GM18517 (cell line): Measurements from ENCODE around the gene STEAP2.
"Not testable (repeated sequence)": the region's sequence is repeated elsewhere in the genome, so short reads cannot be mapped to it uniquely, and the experiment has no call there.

Experiments
- ATAC-seq: cut with Tn5 transposase; IDR thresholded peaks from one replicate; pipeline ENCODE4 v1.9.1; 2021; ENCODE audit warnings: mild to moderate bottlenecking, moderate library complexity; ENCODE audit not compliant: unreplicated experiment

STEAP2 gene

DNA sequence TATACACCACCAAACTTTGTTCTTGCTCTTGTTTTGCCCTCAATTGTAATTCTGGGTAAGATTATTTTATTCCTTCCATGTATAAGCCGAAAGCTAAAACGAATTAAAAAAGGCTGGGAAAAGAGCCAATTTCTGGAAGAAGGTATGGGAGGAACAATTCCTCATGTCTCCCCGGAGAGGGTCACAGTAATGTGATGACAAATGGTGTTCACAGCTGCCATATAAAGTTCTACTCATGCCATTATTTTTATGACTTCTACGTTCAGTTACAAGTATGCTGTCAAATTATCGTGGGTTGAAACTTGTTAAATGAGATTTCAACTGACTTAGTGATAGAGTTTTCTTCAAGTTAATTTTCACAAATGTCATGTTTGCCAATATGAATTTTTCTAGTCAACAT, 20.9 kb downstream of the STEAP2 start:
- no peak for ATAC-seq

DNA sequence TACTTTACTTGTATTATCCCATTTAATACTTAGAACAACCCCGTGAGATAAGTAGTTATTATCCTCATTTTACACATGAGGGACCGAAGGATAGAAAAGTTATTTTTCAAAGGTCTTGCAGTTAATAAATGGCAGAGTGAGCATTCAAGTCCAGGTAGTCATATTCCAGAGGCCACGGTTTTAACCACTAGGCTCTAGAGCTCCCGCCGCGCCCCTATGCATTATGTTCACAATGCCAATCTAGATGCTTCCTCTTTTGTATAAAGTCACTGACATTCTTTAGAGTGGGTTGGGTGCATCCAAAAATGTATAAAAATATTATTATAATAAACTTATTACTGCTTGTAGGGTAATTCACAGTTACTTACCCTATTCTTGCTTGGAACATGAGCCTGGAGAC, 22.0 kb downstream of the STEAP2 start:
- ATAC-seq, result no peak

DNA sequence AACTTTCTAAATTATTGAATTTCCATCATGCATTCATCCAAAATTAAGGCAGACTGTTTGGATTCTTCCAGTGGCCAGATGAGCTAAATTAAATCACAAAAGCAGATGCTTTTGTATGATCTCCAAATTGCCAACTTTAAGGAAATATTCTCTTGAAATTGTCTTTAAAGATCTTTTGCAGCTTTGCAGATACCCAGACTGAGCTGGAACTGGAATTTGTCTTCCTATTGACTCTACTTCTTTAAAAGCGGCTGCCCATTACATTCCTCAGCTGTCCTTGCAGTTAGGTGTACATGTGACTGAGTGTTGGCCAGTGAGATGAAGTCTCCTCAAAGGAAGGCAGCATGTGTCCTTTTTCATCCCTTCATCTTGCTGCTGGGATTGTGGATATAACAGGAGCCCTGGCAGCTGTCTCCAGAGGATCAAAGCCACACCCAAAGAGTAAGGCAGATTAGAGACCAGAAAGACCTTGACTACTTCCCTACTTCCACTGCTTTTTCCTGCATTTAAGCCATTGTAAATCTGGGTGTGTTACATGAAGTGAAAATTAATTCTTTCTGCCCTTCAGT, 25.3 kb downstream of the STEAP2 start:
- no peak for ATAC-seq

DNA sequence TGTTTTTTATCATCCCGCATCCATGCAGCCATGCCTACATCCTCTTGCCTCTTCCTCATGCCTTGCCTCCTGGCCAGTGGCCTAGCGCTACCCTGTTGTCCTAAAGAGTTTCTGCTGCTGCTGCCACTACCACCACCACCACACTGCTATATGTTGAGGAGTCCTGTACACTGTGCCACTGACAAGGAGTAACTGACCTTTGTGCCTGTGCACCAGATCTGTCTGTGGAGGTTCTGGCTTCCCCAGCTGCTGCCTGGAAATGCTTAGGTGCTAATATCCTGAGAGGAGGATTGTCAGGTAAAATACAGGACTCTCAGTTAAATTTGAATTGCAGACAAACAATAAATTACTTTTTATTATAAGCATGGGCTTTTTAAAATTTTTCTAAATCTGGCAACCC, 26.5 kb downstream of the STEAP2 start:
- ATAC-seq, result no peak

DNA sequence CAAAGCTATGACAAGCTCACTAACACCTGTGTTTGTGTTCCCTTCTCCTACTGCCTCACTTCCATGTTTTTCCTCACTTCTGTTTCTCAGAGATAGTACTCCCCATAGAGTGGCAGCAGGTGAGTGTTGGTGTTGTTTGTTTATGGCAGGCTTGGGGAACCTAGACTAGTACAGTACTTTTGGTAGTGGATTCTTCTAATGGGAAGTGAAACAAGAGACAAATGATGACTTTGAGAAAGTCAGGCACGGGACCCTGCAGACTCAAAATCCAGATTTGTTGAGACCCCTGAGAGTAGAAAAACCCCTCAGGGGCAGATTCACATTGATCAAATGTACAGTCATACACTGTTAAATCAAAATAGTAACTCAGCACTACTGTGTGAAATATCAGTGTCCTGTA, 27.0 kb downstream of the STEAP2 start:
- ATAC-seq, result no peak

DNA sequence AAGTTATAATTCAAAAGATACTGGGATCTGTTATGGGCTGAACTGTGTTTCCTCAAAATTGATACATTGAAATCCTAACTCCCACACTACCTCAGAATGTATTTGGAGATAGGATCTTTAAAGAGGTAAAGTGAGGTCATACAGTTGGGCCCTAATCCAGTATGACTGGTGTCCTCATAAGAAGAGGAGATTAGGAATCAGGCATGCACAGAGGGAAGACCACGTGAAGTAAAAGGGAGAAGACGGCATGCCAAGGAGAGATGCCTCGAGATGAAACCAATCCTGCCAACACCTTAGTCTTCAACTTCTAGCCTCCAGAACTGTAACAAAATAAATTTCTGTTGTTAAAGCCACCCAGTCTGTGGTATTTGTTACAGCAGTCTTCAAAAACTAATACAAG, 27.5 kb downstream of the STEAP2 start:
- no peak for ATAC-seq

DNA sequence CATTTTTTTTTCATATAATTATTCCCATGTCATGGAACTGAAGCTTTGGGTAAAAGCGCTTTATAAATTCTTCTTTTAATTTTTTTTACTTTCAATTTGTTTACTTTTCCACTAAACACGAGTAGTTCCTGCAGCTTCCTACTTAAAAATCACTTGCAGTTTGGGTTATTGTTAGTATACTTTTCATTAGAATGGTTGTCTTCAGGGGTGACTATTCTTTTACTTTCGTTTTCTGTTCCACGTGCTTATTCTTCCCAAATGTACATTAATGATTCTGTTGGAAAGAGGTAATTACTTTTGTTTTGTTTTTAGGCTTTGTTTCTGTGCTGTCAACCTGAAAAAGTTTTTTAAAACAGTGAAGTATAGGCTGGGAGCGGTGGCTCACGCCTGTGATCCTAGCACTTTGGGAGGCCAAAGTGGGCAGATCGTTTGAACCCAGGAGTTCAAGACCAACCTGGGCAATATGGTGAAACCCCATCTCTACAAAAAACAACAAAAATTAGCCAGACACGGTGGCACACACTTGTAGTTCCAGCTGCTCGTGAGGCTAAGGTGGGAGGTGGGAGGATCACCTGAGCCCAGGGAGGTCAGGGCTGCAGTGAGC, 28.2 kb downstream of the STEAP2 start:
- ATAC-seq, result no peak

DNA sequence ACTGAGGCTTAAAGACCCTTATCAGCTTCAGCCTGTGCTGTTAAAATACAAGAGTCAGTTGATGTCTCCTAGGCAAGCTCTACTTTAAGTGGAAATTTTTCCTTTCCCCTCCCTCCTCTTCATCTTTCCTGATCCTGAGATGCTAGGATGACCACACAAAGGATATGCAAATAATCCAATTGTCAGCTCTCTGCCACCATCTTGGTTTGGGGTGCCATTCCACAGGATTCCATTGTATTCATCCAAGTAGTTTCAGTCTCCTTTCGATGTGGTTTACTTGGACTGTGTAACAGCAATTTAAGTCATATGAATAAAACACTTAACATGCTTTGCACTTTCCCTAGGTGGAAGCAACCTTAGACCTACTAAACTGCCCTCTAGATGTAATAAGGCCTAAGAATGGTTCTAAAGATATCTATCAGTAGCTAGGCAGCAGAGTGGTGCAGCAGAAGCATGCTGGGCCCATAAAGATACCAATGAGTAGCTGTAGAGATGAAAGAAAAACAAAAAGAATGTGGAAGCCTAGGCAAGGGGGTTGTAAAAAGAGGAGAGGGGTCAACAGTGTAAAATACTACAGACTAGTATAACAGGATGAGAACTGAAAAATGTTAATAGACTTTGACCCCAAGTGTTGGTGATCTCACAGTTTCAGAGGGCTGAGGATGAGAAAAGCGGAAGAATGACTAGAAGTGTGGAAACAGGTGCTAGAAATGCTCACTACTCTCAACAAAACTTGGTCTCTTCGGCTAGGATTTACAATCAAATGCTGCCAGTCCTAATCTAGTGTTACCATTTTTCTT, 31.0 kb downstream of the STEAP2 start:
- ATAC-seq, result peak; percentile 79

DNA sequence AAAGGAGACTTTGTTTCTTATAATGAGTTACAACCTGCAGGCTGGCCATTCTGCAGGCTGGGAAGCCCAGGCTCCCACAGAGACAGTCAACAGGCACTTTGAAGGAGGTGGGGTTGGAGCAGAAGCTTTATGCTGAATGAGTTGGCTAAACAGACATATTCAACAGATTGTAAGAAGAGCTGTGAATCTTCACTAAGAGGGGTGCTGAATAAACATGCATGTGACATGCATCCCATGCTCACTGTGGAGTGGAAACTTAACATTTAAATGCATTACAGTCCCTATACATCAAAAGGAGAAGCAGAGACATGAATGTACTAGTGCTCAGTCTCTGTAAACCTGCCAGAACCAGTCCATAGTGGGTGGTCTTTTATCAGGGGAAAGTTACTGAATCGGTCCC, 32.0 kb downstream of the STEAP2 start:
- no peak for ATAC-seq

DNA sequence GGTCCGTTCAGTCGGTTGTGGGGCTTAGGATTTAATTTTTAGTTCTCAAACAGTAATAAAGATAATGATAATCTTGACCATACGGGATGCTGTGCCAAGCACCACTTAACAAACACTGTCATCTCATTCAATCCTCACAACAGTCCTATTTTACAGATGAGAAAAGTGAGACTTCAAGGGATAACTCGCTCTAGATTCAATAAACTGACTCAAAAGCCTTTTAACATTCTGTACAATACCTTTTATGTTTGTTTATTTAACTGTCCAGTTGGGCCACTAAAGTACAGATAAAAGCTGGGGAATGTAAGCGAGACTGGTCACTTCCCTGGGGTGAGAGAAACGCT, 33.0 kb downstream of the STEAP2 start:
- no peak for ATAC-seq

DNA sequence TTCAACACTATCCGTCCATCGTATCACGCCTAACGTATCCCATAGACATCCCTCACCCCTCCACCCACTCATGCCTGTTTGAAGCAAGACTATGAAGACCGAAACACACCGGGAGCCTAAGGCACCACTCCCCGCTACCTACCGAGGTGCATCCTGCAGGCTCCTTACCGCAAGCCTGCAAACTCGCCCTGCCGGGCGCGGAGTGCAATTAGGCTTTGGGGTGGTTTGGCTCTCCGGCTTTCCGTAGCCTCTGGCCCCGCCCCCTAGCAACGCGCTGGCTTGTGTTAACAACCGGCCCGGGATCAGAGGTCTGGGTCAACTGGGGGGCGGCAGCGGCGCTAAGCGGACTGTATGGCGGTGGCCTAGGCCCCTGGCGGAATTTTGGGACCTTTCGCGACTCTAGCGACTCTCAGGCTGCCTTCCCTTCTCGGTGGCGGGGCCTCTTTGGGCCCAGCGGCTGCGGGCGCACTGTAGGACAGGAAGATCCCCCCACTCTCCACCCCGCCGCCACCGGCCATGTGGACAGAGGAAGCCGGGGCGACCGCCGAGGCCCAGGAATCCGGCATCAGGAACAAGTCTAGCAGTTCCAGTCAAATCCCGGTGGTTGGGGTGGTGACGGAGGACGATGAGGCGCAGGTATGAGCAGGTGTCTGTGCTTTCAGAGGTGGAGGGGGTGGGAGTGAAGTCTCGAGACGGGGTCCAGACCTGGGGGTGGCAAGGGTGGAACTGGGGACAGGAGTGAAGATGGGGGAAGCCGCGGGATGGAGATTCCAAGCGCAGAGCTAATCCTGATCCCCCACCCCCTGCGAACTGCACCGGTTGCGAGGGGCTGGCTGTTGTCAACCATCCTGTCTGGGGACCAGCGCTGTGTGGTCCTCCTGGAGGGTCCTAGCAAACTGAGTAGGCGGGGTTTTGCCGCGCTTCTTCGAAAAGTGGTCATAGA, 33.6 kb downstream of the STEAP2 start, which contains the start of gene CFAP69:
Gene CFAP69, plus strand, starts transcription at position 266 of the 943 bp plus-strand sequence. Its CDS starts 251 bp downstream, at position 517.
- ATAC-seq, result peak; percentile 71

DNA sequence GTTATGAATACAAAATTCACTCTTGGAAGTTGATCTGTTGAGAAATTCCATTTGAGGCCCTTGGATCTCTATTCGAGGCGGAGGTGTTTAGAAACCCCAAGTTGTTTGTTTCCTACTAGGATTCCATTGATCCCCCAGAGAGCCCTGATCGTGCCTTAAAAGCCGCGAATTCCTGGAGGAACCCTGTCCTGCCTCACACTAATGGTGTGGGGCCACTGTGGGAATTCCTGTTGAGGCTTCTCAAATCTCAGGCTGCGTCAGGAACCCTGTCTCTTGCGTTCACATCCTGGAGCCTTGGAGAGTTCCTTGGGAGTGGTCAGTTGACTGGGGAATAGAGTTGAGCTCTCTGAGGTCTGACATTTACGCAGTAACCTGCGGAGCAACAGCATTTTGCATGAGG, 34.6 kb downstream of the STEAP2 start:
- no peak for ATAC-seq

DNA sequence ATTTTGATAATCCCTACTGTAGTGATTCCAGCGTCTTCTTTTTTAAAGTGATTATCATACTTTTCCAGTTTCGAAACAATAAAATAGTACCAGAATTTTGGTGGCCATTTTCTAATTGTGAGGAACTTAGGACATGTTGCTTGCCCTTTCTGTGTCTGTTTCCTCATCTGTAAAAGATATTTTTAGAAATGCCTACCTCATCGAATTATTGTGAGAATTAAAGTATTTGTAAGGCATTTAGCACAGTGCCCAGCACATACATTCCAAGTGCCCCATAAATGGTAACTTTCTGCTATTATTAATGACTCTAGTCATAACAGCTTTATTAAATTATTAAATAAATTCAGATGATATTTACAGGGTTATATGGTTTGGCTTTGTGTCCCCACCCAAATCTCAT, 37.2 kb downstream of the STEAP2 start:
- no peak for ATAC-seq

DNA sequence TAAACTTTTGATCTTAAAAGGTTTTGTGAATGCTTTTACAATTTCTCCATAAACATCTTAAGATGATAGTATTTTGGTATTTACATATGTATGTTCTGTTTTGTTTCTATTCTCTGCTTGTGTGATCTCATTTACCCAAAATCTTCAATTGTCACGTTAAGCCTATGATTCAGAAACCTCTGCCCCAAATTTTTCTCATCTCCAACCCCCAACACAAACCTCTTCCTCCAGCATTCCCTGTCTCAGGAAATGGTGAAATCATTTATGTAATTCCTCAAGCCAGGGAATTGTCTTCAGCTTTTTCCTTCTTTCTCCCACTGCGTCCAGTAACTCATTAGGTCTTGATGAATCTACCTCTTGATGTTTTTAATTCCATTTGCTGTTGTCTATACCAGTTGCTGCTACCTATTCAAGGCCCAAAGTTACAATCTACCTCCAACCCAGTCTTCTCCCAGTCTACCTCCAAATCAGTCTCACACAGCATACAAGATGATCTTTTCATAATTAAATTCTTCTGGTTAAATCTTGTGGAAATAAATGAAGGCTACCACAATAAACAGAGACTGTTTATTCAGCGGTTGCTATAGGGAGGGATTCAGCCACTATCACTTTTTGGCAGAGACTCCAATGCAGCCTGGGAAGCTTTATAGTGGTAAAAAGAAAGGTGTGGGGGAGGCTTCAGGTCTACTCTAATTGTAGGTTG, 39.2 kb downstream of the STEAP2 start:
- ATAC-seq, result no peak

DNA sequence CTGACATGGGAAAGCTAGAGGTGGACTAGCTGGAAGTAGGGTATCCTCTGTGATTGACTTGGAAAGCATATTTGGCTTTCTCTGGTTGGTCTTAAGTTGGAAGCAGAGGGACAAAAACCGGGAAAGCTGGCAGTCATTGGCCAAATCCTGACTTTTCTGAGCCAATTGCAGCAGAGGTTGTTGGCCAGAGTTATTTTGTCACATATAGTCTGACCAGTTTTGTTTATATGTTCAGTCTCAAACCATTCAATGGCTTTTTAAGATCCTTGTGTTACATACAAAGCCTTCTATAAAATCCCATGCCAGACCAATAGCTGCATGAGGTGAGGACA, 39.7 kb downstream of the STEAP2 start:
- no peak for ATAC-seq

DNA sequence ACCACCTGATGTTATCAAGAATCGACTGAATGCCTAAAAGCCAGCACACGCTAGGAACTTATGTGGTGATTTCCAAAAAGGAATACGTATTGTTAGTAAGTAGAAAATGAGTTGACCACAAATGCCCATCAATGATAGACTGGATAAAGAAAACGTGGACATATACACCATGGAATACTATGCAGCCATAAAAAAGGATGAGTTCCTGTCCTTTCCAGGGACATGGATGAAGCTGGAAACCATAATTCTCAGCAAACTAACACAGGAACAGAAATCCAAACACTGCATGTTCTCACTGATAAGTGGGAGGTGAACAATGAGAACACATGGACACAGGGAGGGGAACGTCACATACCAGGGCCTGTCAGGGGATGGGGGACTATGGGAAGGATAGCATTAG, 44.5 kb downstream of the STEAP2 start:
- not testable (repeated sequence) for ATAC-seq

DNA sequence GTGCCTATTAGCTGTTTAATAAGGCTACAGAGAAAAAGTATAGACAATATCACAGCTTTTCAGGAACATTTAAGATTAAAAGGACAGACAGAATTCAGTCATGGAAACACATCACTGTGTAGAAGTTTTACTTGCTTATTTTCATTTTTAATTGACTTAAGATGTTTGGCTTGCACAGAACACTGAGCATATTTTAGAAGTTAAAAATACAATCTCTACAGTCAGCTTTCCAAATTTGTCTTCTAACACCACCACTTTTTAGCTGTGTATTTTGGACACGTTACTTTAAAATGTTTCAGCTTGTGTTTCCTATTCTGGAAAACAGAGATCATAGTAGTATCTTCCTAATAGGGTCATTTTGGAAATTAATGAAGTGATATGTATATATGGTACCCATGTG, 45.2 kb downstream of the STEAP2 start:
- ATAC-seq, result no peak

DNA sequence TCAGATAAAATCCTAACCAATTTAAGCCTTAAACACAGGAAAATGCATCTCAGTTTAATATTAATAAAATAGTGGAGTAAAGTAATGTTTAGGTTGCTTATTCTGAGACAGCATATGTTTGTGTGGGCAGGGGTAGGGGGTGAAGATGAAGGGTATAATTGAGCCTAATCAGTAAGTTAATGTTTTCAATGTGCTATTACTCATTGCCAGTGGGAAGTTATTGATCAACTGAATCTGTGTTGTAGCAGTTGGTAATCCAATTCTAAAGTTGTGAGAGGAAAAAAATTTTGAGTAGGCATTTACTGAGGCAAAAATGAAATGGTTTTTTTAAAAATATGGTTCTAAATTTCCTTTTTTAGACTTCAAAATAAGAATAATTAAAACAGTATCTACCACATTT, 49.9 kb downstream of the STEAP2 start:
- ATAC-seq, result no peak

DNA sequence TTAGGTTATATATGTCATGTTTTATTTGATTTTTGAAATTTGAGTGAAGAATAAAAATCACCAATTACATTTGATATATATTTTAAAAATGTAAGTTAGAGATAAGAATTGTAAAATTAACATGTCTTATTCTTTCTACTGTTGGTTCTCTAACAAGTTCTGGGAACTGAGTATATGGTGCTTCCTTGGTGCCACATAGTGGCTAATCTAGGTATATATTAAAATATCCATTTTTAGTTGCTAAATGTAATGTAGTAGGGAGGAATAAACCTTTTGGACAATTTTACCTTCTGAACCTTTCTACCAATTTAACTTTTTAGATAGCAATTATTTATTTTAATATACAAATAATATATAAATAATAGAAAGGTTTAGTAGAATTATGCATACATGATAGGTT, 50.9 kb downstream of the STEAP2 start:
- peak; percentile 94 for ATAC-seq

DNA sequence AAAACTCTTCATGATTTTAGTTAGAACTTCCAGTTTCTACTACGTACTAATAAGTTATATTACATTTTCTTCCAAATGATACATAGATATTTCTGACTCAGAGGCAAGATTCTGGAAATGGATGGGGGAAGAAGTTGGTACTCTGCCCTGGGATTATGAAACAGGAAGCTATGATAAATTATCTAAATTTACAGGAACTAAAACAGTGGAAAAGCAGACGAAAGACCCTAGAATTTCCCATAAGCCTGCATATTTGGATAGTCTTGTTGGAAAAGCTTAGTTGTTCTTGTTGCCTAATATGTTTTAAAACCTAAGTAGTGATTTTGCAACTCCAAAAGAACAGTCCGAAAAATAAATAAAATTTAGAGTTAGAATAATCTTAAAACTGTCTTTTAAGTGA, 55.3 kb downstream of the STEAP2 start:
- ATAC-seq, result no peak
